ENCODE results near the gene KIAA1217.
A peak's percentile ranks its signal among the peaks of the same experiment; 100 is the strongest.

Gene KIAA1217

GRCh38 chr10:24209946-24210491, 1.1 kb downstream of the KIAA1217 start:
- DNase-seq: peak; percentile 55 to 65

GRCh38 chr10:24210501-24210900, 1.6 kb downstream of the KIAA1217 start:
- DNase-seq: no peak

- no peak for DNase-seq
Observed at GRCh38 chr10:24213266-24213665, 4.3 kb downstream of the KIAA1217 start.

GRCh38 chr10:24213881-24214280, 4.9 kb downstream of the KIAA1217 start:
- no peak for DNase-seq

- DNase-seq: no peak
Observed at GRCh38 chr10:24214762-24215161, 5.8 kb downstream of the KIAA1217 start.

GRCh38 chr10:24215196-24215595, 6.3 kb downstream of the KIAA1217 start:
- DNase-seq: no peak

- no peak for DNase-seq
Observed at GRCh38 chr10:24215603-24216002, 6.7 kb downstream of the KIAA1217 start.

- DNase-seq: no peak
Observed at GRCh38 chr10:24219963-24220362, 11.0 kb downstream of the KIAA1217 start.

GRCh38 chr10:24223341-24223740, 14.4 kb downstream of the KIAA1217 start:
- no peak for DNase-seq

- no peak for DNase-seq
Observed at GRCh38 chr10:24223953-24224352, 15.0 kb downstream of the KIAA1217 start.

- no peak for DNase-seq
Observed at GRCh38 chr10:24228642-24229041, 19.7 kb downstream of the KIAA1217 start.

- DNase-seq: no peak
Observed at GRCh38 chr10:24229909-24230308, 21.0 kb downstream of the KIAA1217 start.

GRCh38 chr10:24231200-24231599, 22.3 kb downstream of the KIAA1217 start:
- DNase-seq: no peak

- no peak for DNase-seq
Observed at GRCh38 chr10:24234784-24235183, 25.8 kb downstream of the KIAA1217 start.

GRCh38 chr10:24235471-24235870, 26.5 kb downstream of the KIAA1217 start:
- no peak for DNase-seq

- no peak for DNase-seq
Observed at GRCh38 chr10:24237801-24238395, 29.0 kb downstream of the KIAA1217 start.

- no peak for DNase-seq
Observed at GRCh38 chr10:24238519-24239247, 29.7 kb downstream of the KIAA1217 start.

GRCh38 chr10:24239289-24240040, 30.5 kb downstream of the KIAA1217 start:
- DNase-seq: no peak

- no peak for DNase-seq
Observed at GRCh38 chr10:24240041-24240751, 31.3 kb downstream of the KIAA1217 start.

- no peak for DNase-seq
Observed at GRCh38 chr10:24241536-24242040, 32.6 kb downstream of the KIAA1217 start.

- DNase-seq: no peak
Observed at GRCh38 chr10:24242562-24242961, 33.6 kb downstream of the KIAA1217 start.

- no peak for DNase-seq
Observed at GRCh38 chr10:24246365-24246764, 37.4 kb downstream of the KIAA1217 start.

- no peak for DNase-seq
Observed at GRCh38 chr10:24247841-24248240, 38.9 kb downstream of the KIAA1217 start.
